HG02759 (cell line): ENCODE results near the gene SCTR.
A peak's percentile ranks its signal among the peaks of the same experiment; 100 is the strongest.

Source experiments
- ATAC-seq: cut with Tn5 transposase; IDR thresholded peaks from one replicate; pipeline ENCODE4 v1.9.1; 2021; ENCODE audit warnings: mild to moderate bottlenecking, moderate library complexity; ENCODE audit not compliant: unreplicated experiment

The SCTR gene

GRCh38 chr2:119488245-119489214 is 35.8 kb downstream of the SCTR start:
- no peak for ATAC-seq

GRCh38 chr2:119487434-119488244 is 36.6 kb downstream of the SCTR start:
- ATAC-seq = peak; percentile 90

- ATAC-seq = no peak
Measured at GRCh38 chr2:119486886-119487285, 37.4 kb downstream of the SCTR start.

GRCh38 chr2:119486196-119486827 is 38.0 kb downstream of the SCTR start:
- no peak for ATAC-seq

- no peak for ATAC-seq
Measured at GRCh38 chr2:119485336-119486110, 38.8 kb downstream of the SCTR start.

DNA sequence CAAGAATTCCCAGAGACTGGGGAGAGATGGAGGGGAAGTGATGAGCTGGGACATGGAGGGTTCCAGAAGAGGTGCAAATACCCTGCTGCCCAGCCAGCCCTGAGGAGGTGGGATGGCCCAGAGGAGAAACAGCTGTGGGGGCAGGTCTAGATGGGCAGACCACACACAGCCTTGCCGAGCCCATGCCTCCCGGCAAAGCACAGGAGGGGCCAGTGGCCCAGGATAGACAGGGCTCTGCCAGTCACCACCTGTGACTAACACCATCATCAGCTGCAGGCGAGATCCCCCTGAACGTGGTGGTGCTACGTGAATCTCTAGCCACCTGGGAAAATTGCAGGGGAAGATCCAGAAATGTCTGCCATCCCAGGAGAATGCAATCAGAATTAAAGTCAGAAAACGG is 39.4 kb downstream of the SCTR start:
- ATAC-seq = no peak

GRCh38 chr2:119483896-119484718 is 40.2 kb downstream of the SCTR start:
- ATAC-seq = no peak

- ATAC-seq = no peak
Measured at GRCh38 chr2:119483395-119483753, 40.9 kb downstream of the SCTR start.

DNA sequence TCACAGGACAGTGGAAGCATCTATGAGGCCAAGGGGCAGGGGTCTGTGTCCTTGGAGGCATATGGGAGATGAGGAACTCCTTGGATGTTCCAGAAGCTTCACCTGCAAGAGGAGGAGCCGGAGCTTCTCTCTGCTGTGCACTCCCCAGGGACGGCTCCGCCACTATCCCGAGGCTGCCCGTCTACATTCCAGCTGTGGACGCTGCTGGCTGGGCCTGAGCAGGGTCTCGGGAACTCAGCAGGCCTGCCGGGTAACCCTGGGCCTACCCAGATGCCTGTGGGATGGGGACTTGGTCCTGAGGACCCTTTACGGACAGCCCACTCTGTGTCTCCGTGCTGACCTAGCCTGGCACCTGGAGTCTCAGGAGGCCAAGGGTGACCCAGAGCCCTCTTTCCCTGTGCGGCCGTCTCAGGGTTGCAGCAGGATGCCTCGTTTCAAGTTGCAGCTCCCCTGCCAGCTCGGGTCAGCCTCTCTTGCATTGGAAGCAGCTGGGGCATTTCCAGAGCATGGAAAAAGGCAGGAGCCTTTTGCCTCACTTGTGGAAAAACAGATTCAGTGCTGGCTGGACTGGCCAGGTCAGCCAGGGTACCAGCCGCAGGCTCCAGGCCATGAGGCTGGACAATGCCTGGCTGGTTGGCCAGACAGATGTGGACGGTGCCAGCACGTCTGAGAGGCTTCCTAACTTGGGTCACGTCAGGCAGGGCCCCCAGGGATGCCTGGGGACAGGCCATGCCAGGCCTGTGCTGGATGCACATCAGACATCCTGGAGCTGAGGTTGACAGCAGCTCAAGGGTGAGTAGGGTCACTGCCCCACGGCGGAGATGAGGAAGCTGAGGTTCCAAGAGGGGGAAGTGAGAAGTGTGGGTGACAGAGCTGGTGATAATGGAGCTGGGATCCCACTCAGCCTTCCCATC is 41.5 kb downstream of the SCTR start:
- ATAC-seq = no peak

- ATAC-seq = no peak
Measured at GRCh38 chr2:119481501-119482455, 42.5 kb downstream of the SCTR start.

DNA sequence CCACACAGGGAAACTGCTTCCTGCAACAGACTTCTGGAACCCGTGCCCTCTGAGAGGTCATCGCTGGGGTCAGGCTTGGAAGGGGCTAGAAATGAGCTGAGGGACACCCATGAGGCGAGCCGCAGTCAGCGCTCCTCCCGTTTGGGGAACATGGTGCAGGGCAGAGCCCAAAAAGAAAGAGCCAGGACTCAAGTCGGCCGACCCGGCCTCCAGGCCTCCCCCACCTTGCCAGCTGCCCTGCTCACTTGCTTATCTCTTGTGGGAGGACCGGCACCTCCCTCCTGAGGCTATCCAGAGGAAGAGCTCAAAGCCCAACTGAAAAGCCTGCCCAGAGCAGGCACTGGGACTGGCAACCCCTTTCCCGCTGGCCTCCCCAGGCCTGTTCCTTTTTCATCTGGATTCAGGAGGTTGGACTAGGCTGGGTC is 43.6 kb downstream of the SCTR start:
- no peak for ATAC-seq

DNA sequence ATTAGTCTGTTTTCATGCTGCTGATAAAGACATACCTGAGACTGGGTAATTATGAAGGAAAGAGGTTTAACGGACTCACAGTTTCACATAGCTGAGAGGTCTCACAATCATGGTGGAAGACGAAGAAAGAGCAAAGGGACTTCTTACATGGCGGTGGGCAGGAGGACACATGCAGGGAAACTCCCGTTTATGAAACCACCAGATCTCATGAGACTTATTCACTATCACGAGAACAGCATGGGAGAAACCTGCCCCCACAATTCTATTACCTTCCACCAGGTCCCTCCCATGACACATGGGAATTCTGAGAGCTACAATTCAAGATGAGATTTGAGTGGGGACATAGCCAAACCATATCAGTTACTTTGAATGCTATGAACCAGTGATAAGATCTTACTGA is 44.1 kb downstream of the SCTR start:
- ATAC-seq = no peak

DNA sequence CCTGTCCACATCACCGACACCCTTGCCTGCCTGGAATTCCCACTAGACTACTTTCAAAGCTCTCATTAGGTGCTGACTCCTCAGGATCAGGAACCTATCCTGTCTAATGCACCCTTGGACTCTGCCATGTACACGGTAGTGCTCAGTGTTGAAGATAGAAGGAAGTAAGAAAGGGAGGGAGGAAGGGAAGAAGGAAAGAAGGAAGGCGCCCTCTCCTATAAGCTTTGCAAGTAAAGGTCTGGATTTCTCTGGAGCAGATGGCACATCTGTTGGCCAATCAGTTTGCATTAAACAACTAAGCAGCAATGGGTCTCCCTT is 45.3 kb downstream of the SCTR start:
- no peak for ATAC-seq

DNA sequence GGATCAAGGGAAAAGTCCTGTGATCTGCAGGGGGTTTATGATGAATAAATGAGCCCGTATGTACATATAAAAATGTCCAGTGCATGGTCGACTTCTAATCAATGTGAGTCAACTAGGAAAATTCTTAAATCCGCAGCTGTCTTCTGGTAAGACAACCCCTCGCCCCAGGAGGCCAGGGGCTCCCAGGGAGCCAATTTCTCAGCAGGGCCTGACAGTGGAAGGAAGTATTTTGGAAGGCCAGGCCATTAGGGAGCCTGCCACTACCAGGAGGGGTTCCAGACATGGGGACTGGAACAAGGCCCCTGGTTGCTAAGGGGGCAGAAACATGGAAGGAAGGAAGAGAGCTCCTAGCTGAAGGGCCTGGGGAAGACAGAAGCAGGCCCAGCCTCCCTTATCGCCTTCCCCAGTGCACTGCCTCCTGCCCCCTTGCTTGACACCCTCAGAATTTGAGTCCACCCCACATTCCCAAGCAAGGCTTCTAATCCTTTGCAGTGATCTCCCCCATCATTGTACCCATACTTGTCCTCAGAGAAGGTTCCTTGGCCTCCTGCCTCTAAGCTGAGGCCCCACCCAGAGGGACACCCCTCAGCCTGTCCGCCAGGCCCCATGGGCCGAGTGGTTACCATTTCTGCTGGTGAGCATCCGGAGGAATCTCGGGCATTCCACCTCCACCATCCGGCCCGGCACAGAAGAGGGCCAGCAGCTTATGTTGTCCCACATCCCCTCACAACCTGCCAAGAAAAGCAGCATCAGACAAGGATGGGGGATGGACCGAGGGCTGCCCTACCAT is 45.9 kb downstream of the SCTR start:
- no peak for ATAC-seq

DNA sequence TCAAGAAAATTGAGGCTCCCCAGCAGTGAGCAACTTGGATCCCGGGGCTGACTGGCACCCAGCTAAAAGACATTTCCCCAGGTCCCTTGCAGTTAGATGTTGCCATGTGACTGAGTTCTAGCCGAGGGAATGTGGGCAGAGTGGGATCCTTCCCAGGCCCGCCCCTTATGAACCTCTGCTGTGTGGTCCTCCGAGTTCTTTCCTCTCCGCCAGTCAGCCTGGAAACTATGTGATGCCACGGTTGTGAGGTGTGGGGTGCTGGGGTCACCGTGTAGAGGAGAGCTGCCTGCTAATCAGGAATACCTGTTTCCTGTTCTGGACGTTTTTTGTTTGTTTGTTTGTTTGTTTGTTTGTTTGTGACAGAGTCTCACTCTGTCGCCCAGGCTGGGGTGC is 47.2 kb downstream of the SCTR start:
- ATAC-seq = no peak

- ATAC-seq = peak; percentile 85
Measured at GRCh38 chr2:119476301-119477112, 47.8 kb downstream of the SCTR start.
